NOMO-1 (cell line): Measurements from ENCODE around the gene PTPRM.

Source experiments
- DNase-seq, 2 experiments: peaks; one replicate each; lab custom pipeline; 2025; ENCODE audit not compliant: unreplicated experiment in 2 of 2; lab: John Stamatoyannopoulos, UW

Gene PTPRM

GRCh38 chr18:7787339-7787738 is 220.2 kb downstream of the PTPRM start:
- DNase-seq, result no peak

- DNase-seq, result no peak
Measured at GRCh38 chr18:7789856-7790552, 222.9 kb downstream of the PTPRM start.

GRCh38 chr18:7793100-7793499 is 226.0 kb downstream of the PTPRM start:
- no peak for DNase-seq

- DNase-seq, result no peak
Measured at GRCh38 chr18:7803956-7804469, 236.9 kb downstream of the PTPRM start.

GRCh38 chr18:7805096-7805495 is 238.0 kb downstream of the PTPRM start:
- no peak for DNase-seq

- no peak for DNase-seq
Measured at GRCh38 chr18:7805880-7806279, 238.8 kb downstream of the PTPRM start.

GRCh38 chr18:7807936-7808453 is 240.9 kb downstream of the PTPRM start:
- DNase-seq, result no peak

GRCh38 chr18:7808992-7809391 is 241.9 kb downstream of the PTPRM start:
- no peak for DNase-seq

- no peak for DNase-seq
Measured at GRCh38 chr18:7809455-7809854, 242.3 kb downstream of the PTPRM start.

GRCh38 chr18:7809978-7810377 is 242.9 kb downstream of the PTPRM start:
- DNase-seq, result no peak

- no peak for DNase-seq
Measured at GRCh38 chr18:7812431-7813063, 245.4 kb downstream of the PTPRM start.

- no peak for DNase-seq
Measured at GRCh38 chr18:7813131-7813530, 246.0 kb downstream of the PTPRM start.

GRCh38 chr18:7814754-7815315 is 247.7 kb downstream of the PTPRM start:
- no peak for DNase-seq

- no peak for DNase-seq
Measured at GRCh38 chr18:7815787-7816186, 248.7 kb downstream of the PTPRM start.

- no peak for DNase-seq
Measured at GRCh38 chr18:7817575-7818230, 250.6 kb downstream of the PTPRM start.

- DNase-seq, result no peak
Measured at GRCh38 chr18:7821784-7822183, 254.7 kb downstream of the PTPRM start.

- DNase-seq, result no peak
Measured at GRCh38 chr18:7822435-7823331, 255.6 kb downstream of the PTPRM start.

- no peak for DNase-seq
Measured at GRCh38 chr18:7824970-7825369, 257.9 kb downstream of the PTPRM start.

GRCh38 chr18:7830468-7830867 is 263.4 kb downstream of the PTPRM start:
- no peak for DNase-seq

- no peak for DNase-seq
Measured at GRCh38 chr18:7839548-7839947, 272.4 kb downstream of the PTPRM start.
